Muscle of leg (tissue), 11 donors: ENCODE data around the gene ZNF69. TPM values are rescaled to one million over a fixed set of nuclear protein-coding genes. Genes with fewer than 3 reads are reported as not detected.
A peak's percentile ranks its signal among the peaks of the same experiment; 100 is the strongest.
"Not testable (repeated sequence)": the region's sequence is repeated elsewhere in the genome, so short reads cannot be mapped to it uniquely, and the experiment has no call there.

Source experiments
- DNase-seq: peaks from one replicate; pipeline ENCODE4 v3.0.0; 2013
- H3K27ac ChIP-seq: one replicate; pipeline ENCODE4 v1.5.1; 2013; ENCODE audit warnings: mild to moderate bottlenecking, low read length, control low read depth
- H3K27me3 ChIP-seq: one replicate; pipeline ENCODE4 v1.6.1; 2013; ENCODE audit warnings: low read length; ENCODE audit not compliant: control insufficient read depth, insufficient read depth
- H3K36me3 ChIP-seq: one replicate; pipeline ENCODE4 v1.6.1; 2013; ENCODE audit warnings: low read length; ENCODE audit not compliant: control insufficient read depth, insufficient read depth
- H3K4me1 ChIP-seq: one replicate; pipeline ENCODE4 v1.6.1; 2013; ENCODE audit warnings: low read length; ENCODE audit not compliant: control insufficient read depth, insufficient read depth
- H3K4me3 ChIP-seq: one replicate; pipeline ENCODE4 v1.5.1; 2013; ENCODE audit warnings: low read length, control low read depth
- H3K9me3 ChIP-seq: replicated peaks from 2 replicates; pipeline ENCODE4 v1.6.1; 2013; ENCODE audit warnings: low read depth, low read length; ENCODE audit not compliant: control insufficient read depth
- WGBS: methylation state at CpG from one replicate; pipeline ENCODE4 v1.1.5; 2013; ENCODE audit warnings: missing lambda C conversion rate; ENCODE audit not compliant: insufficient coverage; 5-methylcytosine and 5-hydroxymethylcytosine counted together
- polyA plus RNA-seq, 8 donors: library from polyadenylated mRNA; unstranded; fragments of 120-200 nt; gene quantifications; one replicate each; pipeline versions ENCODE4 v1.2.1 to v1.2.3, GENCODE V29; 2013; ENCODE audit warnings: inconsistent platforms in 1 of 8, low replicate concordance in 1 of 8; ENCODE audit not compliant: insufficient read length in 8 of 8, insufficient read depth in 1 of 8
- total RNA-seq: library from RNA; stranded (reverse); fragments of 120-200 nt; gene quantifications from one replicate; pipeline ENCODE4 v1.2.4, GENCODE V29; 2013

Gene ZNF69
- total and polyA plus RNA-seq, 9 donors, result 3.0 to 5.6 (median 4.2) TPM

- Histone ChIP-seq H3K36me3 (peaks cover 2% of the 10 kb centered on the region), H3K4me3 (no peak overlapping the region), H3K27me3 (no peaks in the 10 kb centered on the region), H3K9me3 (no peaks in the 10 kb centered on the region), H3K27ac (no peak overlapping the region), H3K4me1 (peaks cover 18% of the 10 kb centered on the region)
- no CpG with 5 or more reads among the region's 3 CpGs for WGBS
- no peak for DNase-seq
These were observed 39.6 kb downstream of the ZNF69 start for GRCh38 chr19:11927227-11927626.

DNA sequence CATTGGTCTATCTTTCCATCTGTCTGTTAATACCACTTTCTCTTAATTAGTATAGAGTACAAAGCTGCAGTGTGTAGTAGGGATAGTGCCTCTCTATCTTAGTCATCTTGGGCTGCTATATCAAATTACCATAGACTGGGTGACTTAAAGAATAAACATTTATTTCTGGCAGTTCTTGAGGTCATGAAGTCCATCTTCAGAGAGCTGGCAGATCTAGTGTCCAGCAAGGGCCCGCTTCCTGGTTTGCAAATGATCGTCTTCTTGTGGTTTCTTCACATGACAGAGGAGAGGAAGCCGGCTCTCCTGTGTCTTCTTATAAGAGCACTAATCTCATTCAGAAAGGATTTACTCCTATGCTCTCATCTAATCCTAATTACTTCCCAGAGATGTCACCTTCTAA lies 43.5 kb downstream of the ZNF69 start:
- Histone ChIP-seq H3K4me1 (peaks cover 3% of the 10 kb centered on the region), H3K36me3 (peaks cover 2% of the 10 kb centered on the region), H3K27ac (no peak overlapping the region), H3K27me3 (no peaks in the 10 kb centered on the region), H3K4me3 (no peak overlapping the region), H3K9me3 (peaks cover 17% of the 10 kb centered on the region)
- DNase-seq, result peak; percentile 16
- WGBS, result 83% methylated on average over 2 of the region's 3 CpGs

DNA sequence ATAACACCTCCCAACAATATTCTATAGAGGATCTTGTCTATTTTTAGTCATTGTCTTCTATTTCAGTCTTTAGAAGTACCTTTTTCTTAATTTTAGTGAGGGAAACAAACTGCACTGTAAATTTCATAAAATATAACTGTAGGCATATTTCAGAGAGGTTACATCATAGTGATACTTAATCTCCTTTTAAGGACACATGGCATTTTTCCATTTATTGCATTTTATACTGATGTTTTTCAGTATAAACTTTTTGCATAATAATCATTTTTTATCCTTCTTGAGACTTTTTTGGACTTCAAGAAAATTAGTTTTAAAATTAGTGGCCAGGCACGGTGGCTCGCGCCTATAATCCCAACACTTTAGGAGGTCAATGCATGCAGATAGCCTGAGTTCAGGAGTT lies 43.9 kb downstream of the ZNF69 start:
- H3K36me3 ChIP-seq, result peaks cover 2% of the 10 kb centered on the region
- peaks cover 17% of the 10 kb centered on the region for H3K9me3 ChIP-seq
- no peaks in the 10 kb centered on the region for H3K4me1 ChIP-seq
- H3K4me3 ChIP-seq, result no peak overlapping the region
- H3K27ac ChIP-seq, result no peak overlapping the region
- WGBS, result no CpG with 5 or more reads among the region's 3 CpGs
- no peak for DNase-seq
- H3K27me3 ChIP-seq, result no peaks in the 10 kb centered on the region

DNA sequence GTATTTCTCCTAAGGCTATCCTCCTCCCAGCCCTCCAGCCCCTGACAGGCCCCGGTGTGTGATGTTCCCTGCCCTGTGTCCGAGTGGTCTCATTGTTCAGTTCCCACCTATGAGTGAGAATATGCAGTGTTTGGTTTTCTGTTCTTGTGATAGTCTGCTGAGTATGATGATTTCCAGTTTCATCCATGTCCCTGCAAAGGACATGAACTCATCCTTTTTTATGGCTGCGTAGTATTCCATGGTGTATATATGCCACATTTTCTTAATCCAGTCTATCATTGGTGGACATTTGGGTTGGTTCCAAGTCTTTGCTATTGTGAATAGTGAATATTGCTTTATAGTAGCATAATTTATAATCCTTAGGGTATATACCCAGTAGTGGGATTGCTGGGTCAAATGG lies 48.2 kb downstream of the ZNF69 start:
- not testable (repeated sequence) for H3K27me3 ChIP-seq
- H3K9me3 ChIP-seq, result peaks cover 28% of the 10 kb centered on the region

GRCh38 chr19:11938383-11938782 lies 50.8 kb downstream of the ZNF69 start:
- DNase-seq, H3K27me3 ChIP-seq, H3K27ac ChIP-seq, H3K36me3 ChIP-seq, H3K4me1 ChIP-seq, H3K4me3 ChIP-seq: not testable (repeated sequence)
- peaks cover 47% of the 10 kb centered on the region for H3K9me3 ChIP-seq
- no CpG with 5 or more reads among the region's 3 CpGs for WGBS

More for the DNA sequence above, 48.2 kb downstream of the ZNF69 start:
- H3K4me1 ChIP-seq, H3K36me3 ChIP-seq, DNase-seq, H3K27ac ChIP-seq, H3K4me3 ChIP-seq: not testable (repeated sequence)
- WGBS, result no CpG with 5 or more reads among the region's 3 CpGs

DNA sequence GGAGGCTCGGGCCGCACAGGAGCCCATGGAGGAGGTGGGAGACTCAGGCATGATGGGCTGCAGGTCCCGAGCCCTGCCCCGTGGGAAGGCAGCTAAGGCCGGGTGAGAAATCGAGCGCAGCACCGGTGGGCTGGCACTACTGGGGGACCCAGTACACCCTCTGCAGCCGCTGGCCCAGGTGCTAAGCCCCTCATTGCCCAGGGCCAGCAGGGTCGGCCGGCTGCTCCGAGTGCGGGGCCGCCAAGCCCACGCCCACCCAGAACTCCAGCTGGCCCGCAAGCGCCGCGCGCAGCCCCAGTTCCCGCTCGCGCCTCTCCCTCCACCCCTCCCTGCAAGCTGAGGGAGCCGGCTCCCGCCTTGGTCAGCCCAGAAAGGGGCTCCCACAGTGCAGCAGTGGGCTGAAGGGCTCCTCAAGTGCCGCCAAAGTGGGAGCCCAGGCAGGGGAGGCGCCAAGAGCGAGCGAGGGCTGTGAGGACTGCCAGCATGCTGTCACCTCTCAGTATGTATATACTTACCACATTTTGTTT lies 53.8 kb downstream of the ZNF69 start:
- H3K4me3 ChIP-seq, H3K27me3 ChIP-seq, DNase-seq, H3K27ac ChIP-seq, H3K4me1 ChIP-seq: not testable (repeated sequence)
- Histone ChIP-seq H3K36me3 (peaks cover 13% of the 10 kb centered on the region), H3K9me3 (peaks cover 60% of the 10 kb centered on the region)
- 98% methylated on average over 23 of the region's 29 CpGs for WGBS

GRCh38 chr19:11942008-11942842 lies 54.6 kb downstream of the ZNF69 start:
- DNase-seq, result no peak
- H3K36me3 ChIP-seq, result peaks cover 21% of the 10 kb centered on the region
- H3K9me3 ChIP-seq, result peaks cover 68% of the 10 kb centered on the region
- H3K27me3 ChIP-seq, result no peaks in the 10 kb centered on the region
- H3K4me3 ChIP-seq, result no peak overlapping the region
- H3K27ac ChIP-seq, result no peak overlapping the region
- 95% methylated on average over 8 of the region's 10 CpGs for WGBS
- H3K4me1 ChIP-seq, result no peaks in the 10 kb centered on the region

DNA sequence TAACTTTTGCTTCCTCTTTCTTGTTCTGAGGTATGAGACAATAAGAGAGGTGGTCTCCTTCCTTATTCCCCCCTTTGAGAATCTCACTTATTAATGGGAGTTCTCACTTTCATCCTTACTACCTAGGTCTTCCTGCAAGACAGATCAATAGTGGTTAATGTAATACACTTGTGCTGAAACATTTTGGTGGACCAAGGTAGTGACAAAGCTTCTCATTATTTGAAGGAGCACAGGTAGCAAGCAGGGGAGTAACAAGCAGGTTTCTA lies 55.2 kb downstream of the ZNF69 start:
- H3K27ac ChIP-seq, result no peak overlapping the region
- H3K4me1 ChIP-seq, result no peaks in the 10 kb centered on the region
- H3K36me3 ChIP-seq, result peaks cover 25% of the 10 kb centered on the region
- peaks cover 71% of the 10 kb centered on the region for H3K9me3 ChIP-seq
- DNase-seq, result no peak
- no peak overlapping the region for H3K4me3 ChIP-seq
- H3K27me3 ChIP-seq, result no peaks in the 10 kb centered on the region

GRCh38 chr19:11944656-11945055 lies 57.1 kb downstream of the ZNF69 start:
- H3K27me3 ChIP-seq, result no peaks in the 10 kb centered on the region
- H3K9me3 ChIP-seq, result peaks cover 82% of the 10 kb centered on the region
- 100% methylated on average over 2 of the region's 4 CpGs for WGBS
- peaks cover 41% of the 10 kb centered on the region for H3K36me3 ChIP-seq
- no peak for DNase-seq
- H3K4me1 ChIP-seq, result no peaks in the 10 kb centered on the region
- H3K27ac ChIP-seq, result no peak overlapping the region
- no peak overlapping the region for H3K4me3 ChIP-seq

GRCh38 chr19:11948646-11949045 lies 61.1 kb downstream of the ZNF69 start:
- Histone ChIP-seq H3K36me3 (peaks cover 50% of the 10 kb centered on the region), H3K9me3 (peaks cover 84% of the 10 kb centered on the region), H3K4me1 (no peaks in the 10 kb centered on the region), H3K4me3 (no peak overlapping the region), H3K27ac (no peak overlapping the region), H3K27me3 (no peaks in the 10 kb centered on the region)
- WGBS, result no CpG with 5 or more reads among the region's 3 CpGs
- no peak for DNase-seq

- DNase-seq, result no peak
- 94% methylated on average over 3 of the region's 4 CpGs for WGBS
- Histone ChIP-seq H3K4me3 (no peak overlapping the region), H3K27ac (no peak overlapping the region), H3K4me1 (no peaks in the 10 kb centered on the region), H3K36me3 (peaks cover 50% of the 10 kb centered on the region), H3K9me3 (peaks cover 80% of the 10 kb centered on the region), H3K27me3 (no peaks in the 10 kb centered on the region)
These were observed 61.6 kb downstream of the ZNF69 start for GRCh38 chr19:11949201-11949600.
